Measurements from ENCODE around the gene NET1. TPM values are rescaled to one million over a fixed set of nuclear protein-coding genes. Genes with fewer than 3 reads are reported as not detected.

NET1 gene
- total RNA-seq, 6 experiments from 2014 or later: 23.0 to 64.5 (median 38.5) TPM

DNA sequence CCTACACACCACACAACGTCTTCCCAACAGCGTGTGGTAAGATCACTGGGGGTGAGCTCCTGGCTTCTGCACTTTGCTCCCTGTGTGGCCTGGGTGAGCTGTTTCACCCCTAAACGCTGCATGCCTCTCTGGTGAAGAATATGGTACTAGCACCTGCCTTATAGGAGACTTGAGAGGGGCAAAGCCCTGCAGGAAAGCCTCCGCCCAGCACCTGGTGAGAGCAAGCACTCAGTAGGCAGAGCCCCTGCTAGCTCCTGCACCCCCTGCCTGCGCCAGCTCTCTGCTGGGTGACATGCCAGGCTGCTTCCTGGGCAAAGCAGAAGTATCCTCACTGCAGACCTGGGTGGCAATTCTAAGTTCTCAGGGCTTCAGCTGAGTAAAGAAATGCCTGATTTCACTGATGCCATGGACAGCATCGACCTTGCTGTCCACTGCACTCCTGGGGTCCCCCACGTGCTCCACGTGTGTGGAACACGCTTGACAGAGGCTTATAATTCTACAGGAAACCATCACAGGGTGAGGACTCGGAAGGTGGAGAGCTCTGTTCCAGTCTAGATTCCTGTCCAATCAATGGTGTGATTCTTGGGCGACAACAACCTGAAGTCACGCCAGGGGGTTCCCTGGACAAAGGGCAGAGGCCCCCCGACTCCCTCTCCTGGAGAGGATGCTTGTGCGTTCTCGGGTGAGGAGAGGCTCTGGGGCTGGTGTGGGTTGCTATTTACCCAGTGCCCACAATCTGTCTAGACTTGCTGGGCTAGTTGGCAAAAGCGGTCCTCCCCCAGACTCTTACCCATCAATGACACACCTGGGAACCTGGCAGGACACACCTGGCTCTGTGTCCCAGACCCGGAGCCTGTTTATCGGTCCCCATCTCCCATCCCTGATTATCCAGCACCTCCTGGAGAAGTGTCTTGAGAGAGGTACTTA, 92.1 kb downstream of the NET1 start:
- Histone ChIP-seq H3K4me3 (no peak overlapping the region), H3K9me3 (no peaks in the 10 kb centered on the region), H3K27me3 (no peaks in the 10 kb centered on the region), H3K36me3 (no peaks in the 10 kb centered on the region), H3K4me1 (no peaks in the 10 kb centered on the region), H3K27ac (no peak overlapping the region)
- ATAC-seq: no peak
- DNase-seq: no peak
- intact Hi-C loops (cut with DNase I): no loop called here
- TF ChIP-seq, protein P1, sequence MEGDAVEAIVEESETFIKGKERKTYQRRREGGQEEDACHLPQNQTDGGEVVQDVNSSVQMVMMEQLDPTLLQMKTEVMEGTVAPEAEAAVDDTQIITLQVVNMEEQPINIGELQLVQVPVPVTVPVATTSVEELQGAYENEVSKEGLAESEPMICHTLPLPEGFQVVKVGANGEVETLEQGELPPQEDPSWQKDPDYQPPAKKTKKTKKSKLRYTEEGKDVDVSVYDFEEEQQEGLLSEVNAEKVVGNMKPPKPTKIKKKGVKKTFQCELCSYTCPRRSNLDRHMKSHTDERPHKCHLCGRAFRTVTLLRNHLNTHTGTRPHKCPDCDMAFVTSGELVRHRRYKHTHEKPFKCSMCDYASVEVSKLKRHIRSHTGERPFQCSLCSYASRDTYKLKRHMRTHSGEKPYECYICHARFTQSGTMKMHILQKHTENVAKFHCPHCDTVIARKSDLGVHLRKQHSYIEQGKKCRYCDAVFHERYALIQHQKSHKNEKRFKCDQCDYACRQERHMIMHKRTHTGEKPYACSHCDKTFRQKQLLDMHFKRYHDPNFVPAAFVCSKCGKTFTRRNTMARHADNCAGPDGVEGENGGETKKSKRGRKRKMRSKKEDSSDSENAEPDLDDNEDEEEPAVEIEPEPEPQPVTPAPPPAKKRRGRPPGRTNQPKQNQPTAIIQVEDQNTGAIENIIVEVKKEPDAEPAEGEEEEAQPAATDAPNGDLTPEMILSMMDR (IDR thresholded peaks at IDR 0.05): no peak
- no peak for TF ChIP-seq POLR2A (IDR thresholded peaks at IDR 0.05)
- 66% methylated on average over 10 of the region's 18 CpGs for WGBS (ENCODE audit: insufficient coverage, low coverage, low lambda C conversion rate, missing lambda C conversion rate)

DNA sequence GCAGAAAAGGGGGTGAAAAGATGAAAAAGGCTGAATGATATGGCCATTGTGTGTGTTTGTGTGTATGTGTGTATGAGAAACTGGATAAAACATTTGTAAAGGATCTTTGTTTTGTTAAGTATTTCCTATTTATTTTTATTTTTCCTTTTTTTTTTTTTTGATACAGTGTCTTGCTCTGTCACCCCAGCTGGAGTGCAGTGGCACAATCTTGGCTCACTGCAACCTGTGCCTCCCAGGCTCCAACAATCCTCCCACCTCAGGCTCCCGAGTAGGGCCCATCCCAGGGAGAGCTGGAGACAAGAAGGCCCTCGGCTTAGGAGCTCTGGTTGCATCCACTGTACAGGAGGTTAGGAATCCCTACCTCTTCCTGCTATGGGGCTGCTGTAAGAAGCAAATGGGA, 93.9 kb downstream of the NET1 start:
- TF ChIP-seq, protein P1 (IDR thresholded peaks at IDR 0.05): no peak
- no peak for TF ChIP-seq POLR2A (IDR thresholded peaks at IDR 0.05)
- H3K4me3 ChIP-seq: no peak overlapping the region
- no peak for ATAC-seq
- no peaks in the 10 kb centered on the region for H3K27me3 ChIP-seq
- no peaks in the 10 kb centered on the region for H3K9me3 ChIP-seq
- no peak overlapping the region for H3K27ac ChIP-seq
- no peaks in the 10 kb centered on the region for H3K36me3 ChIP-seq
- intact Hi-C loops (cut with DNase I): no loop called here
- H3K4me1 ChIP-seq: no peaks in the 10 kb centered on the region
- DNase-seq: no peak
- 70% methylated on average over 2 of the region's 2 CpGs for WGBS (ENCODE audit: insufficient coverage, low coverage, low lambda C conversion rate, missing lambda C conversion rate)

DNA sequence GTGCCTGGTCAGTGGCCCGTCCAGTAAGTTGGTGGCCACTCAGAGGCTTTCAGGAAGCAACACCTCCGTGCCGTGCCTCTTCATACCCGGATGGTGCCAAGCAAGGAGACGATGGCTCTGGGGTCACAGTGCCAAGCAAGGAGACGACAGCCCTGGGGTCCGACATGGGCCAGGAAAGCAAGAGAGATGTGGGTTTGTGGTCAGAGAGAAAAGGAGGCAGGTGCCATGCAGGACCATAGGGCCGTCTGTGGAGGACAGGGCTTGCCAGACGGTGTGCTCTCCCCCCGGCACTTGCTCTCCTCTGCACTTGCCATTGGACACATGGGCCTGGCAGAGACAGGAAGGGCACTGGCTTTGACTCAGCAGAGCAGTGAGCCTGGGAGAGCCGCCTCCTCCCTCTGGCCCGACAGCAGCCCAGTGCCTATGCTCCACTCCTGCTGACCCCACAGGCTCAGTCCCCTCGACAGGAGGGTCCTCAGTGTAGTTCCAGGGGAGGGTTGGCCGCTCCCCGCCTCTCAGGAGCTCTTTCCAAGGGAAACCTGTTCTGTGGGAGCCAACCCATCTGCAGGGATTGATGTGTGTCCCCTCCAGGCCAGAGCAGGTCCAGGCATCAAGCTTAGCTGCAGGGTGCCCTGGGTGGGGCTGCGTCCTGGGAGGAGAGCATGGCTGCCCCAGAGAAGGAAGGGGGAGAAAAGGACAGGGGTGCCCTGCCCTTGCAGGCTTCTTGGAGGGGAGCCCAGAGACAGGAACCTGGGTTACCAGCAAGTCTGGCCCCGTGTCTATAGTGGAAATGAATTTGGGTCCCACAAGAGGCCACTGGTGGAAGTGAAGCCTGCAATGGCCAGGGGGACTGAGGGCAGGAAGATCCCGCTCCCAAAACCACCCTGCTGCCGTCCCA, 94.6 kb downstream of the NET1 start:
- ATAC-seq (no peak), DNase-seq (no peak)
- Histone ChIP-seq H3K36me3 (no peaks in the 10 kb centered on the region), H3K27me3 (no peaks in the 10 kb centered on the region), H3K27ac (no peak overlapping the region), H3K4me3 (no peak overlapping the region), H3K9me3 (no peaks in the 10 kb centered on the region), H3K4me1 (no peaks in the 10 kb centered on the region)
- 81% methylated on average over 3 of the region's 19 CpGs for WGBS (ENCODE audit: insufficient coverage, low coverage, low lambda C conversion rate, missing lambda C conversion rate)
- TF ChIP-seq, protein P1 (IDR thresholded peaks at IDR 0.05): no peak
- intact Hi-C loops (cut with DNase I): no loop called here

DNA sequence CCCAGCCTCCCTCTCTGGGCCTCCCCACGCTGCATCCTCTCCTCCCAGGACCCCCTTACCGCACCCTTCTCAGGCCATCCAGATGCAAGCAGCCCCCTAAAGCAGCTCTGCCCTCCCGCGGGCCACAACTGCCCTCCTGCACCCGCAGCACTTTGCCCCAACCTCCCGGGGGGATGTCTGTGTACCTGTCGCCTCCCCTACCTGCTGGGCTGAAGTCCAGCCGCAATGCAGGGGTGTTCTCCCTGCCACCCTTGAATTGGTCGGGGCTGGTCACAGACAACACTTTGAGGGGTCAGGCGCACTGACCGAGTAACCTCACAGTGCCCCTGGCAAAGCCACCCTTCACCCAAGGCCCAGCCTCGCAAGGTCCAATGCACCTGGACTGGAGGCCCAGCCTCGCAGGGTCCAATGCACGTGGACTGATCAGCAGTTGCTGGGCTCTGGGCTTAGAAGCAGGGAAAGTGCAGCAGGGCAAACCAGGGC, 95.3 kb downstream of the NET1 start:
- ATAC-seq (no peak), DNase-seq (no peak)
- H3K36me3 ChIP-seq: no peaks in the 10 kb centered on the region
- H3K9me3 ChIP-seq: no peaks in the 10 kb centered on the region
- intact Hi-C loops (cut with DNase I): no loop called here
- 60% methylated on average over 3 of the region's 14 CpGs for WGBS (ENCODE audit: insufficient coverage, low coverage, low lambda C conversion rate, missing lambda C conversion rate)
- H3K4me3 ChIP-seq: no peak overlapping the region
- TF ChIP-seq, protein P1 (IDR thresholded peaks at IDR 0.05): no peak
- no peak for TF ChIP-seq POLR2A (IDR thresholded peaks at IDR 0.05)
- H3K27me3 ChIP-seq: no peaks in the 10 kb centered on the region
- H3K27ac ChIP-seq: no peak overlapping the region
- H3K4me1 ChIP-seq: no peaks in the 10 kb centered on the region
